ENCODE measurements around the gene EPC1. TPM values are rescaled to one million over a fixed set of nuclear protein-coding genes. Genes with fewer than 3 reads are reported as not detected.
"Not testable (repeated sequence)": the region's sequence is repeated elsewhere in the genome, so short reads cannot be mapped to it uniquely, and the experiment has no call there.

The EPC1 gene
- total and polyA plus RNA-seq, 9 of the 15 experiments (the other 6 are each of a cell fraction or from before 2014, with no cell fraction given), result 7.0 to 43.6 (median 16.1) TPM

DNA sequence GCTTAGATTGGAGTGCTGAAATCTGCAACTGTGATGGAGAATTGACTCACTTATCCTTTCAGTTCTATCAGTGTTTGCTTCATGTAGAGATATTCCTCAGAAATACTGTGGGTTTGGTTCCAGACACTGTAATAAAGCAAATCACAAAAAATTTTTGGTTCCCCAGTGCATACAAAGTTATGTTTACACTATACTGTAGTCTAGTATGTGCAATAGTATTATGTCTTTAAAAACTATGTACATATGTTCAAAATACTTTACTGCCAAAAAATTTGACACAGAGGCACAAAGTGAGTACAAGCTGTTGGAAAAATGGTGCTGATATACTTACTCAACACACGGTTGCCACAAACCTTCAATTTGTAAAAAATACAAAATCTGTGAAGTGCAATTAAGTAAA, 112.5 kb downstream of the EPC1 start (continued):
- TF ChIP-seq, protein P1, sequence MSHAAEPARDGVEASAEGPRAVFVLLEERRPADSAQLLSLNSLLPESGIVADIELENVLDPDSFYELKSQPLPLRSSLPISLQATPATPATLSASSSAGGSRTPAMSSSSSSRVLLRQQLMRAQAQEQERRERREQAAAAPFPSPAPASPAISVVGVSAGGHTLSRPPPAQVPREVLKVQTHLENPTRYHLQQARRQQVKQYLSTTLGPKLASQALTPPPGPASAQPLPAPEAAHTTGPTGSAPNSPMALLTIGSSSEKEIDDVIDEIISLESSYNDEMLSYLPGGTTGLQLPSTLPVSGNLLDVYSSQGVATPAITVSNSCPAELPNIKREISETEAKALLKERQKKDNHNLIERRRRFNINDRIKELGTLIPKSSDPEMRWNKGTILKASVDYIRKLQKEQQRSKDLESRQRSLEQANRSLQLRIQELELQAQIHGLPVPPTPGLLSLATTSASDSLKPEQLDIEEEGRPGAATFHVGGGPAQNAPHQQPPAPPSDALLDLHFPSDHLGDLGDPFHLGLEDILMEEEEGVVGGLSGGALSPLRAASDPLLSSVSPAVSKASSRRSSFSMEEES (CRISPR knock-in tag; IDR thresholded peaks at IDR 0.05), result no peak
- TF ChIP-seq ZNF780A (CRISPR knock-in tag; IDR thresholded peaks at IDR 0.05) (no peak), OTX1 (CRISPR knock-in tag; IDR thresholded peaks at IDR 0.05) (no peak), PCBP2 (IDR thresholded peaks at IDR 0.05; ENCODE audit: low read depth, low read length, poor library complexity, severe bottlenecking) (no peak), NR2F6 (CRISPR knock-in tag; IDR thresholded peaks at IDR 0.05) (no peak), MEF2A (IDR thresholded peaks at IDR 0.05; ENCODE audit: control insufficient read depth, low read depth, low read length) (no peak), MCM5 (IDR thresholded peaks at IDR 0.05; ENCODE audit: low read depth) (no peak), ZNF785 (CRISPR knock-in tag; IDR thresholded peaks at IDR 0.05) (no peak)
- TF ChIP-seq, protein P2, sequence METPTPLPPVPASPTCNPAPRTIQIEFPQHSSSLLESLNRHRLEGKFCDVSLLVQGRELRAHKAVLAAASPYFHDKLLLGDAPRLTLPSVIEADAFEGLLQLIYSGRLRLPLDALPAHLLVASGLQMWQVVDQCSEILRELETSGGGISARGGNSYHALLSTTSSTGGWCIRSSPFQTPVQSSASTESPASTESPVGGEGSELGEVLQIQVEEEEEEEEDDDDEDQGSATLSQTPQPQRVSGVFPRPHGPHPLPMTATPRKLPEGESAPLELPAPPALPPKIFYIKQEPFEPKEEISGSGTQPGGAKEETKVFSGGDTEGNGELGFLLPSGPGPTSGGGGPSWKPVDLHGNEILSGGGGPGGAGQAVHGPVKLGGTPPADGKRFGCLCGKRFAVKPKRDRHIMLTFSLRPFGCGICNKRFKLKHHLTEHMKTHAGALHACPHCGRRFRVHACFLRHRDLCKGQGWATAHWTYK (CRISPR knock-in tag; IDR thresholded peaks at IDR 0.05), result no peak
- TF ChIP-seq, protein P3, sequence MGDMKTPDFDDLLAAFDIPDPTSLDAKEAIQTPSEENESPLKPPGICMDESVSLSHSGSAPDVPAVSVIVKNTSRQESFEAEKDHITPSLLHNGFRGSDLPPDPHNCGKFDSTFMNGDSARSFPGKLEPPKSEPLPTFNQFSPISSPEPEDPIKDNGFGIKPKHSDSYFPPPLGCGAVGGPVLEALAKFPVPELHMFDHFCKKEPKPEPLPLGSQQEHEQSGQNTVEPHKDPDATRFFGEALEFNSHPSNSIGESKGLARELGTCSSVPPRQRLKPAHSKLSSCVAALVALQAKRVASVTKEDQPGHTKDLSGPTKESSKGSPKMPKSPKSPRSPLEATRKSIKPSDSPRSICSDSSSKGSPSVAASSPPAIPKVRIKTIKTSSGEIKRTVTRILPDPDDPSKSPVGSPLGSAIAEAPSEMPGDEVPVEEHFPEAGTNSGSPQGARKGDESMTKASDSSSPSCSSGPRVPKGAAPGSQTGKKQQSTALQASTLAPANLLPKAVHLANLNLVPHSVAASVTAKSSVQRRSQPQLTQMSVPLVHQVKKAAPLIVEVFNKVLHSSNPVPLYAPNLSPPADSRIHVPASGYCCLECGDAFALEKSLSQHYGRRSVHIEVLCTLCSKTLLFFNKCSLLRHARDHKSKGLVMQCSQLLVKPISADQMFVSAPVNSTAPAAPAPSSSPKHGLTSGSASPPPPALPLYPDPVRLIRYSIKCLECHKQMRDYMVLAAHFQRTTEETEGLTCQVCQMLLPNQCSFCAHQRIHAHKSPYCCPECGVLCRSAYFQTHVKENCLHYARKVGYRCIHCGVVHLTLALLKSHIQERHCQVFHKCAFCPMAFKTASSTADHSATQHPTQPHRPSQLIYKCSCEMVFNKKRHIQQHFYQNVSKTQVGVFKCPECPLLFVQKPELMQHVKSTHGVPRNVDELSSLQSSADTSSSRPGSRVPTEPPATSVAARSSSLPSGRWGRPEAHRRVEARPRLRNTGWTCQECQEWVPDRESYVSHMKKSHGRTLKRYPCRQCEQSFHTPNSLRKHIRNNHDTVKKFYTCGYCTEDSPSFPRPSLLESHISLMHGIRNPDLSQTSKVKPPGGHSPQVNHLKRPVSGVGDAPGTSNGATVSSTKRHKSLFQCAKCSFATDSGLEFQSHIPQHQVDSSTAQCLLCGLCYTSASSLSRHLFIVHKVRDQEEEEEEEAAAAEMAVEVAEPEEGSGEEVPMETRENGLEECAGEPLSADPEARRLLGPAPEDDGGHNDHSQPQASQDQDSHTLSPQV (IDR thresholded peaks at IDR 0.05), result no peak

DNA sequence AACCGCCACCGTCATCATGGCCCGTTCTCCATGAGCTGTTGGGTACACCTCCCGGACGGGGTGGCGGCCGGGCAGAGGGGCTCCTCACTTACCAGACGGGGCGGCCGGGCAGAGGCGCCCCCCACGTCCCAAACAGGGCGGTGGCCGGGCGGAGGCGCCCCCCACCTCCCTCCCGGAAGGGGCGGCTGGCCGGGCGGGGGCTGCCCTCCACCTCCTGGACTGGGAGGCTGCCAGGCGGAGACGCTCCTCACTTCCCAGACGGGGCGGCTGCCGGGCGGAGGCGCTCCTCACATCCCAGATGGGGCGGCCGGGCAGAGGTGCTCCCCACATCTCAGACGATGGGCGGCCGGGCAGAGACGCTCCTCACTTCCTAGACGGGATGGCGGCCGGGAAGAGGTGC, 113.6 kb downstream of the EPC1 start:
- H3K9me1 ChIP-seq (ENCODE audit: control insufficient read depth, insufficient read depth, low read length); intact Hi-C loops (cut with micrococcal nuclease); H3K4me2 ChIP-seq (ENCODE audit: insufficient read depth, low read length); H3K36me3 ChIP-seq (ENCODE audit: control insufficient read depth, insufficient read depth, low read length); ATAC-seq; FAIRE-seq; POLR2A ChIA-PET; BruUV-seq (replicated peaks); in situ Hi-C loops (cut with MboI); H3K9me3 ChIP-seq (replicated peaks; ENCODE audit: control insufficient read depth, insufficient read depth, low read depth, low read length); H3K79me2 ChIP-seq (ENCODE audit: control insufficient read depth, insufficient read depth, low read length); H3K27ac ChIP-seq (ENCODE audit: extremely low read depth, low read depth, low read length); H4K20me1 ChIP-seq (replicated peaks; ENCODE audit: control insufficient read depth, insufficient read depth, low read length); DNase-seq (ENCODE audit: extremely low read depth in 1 of 4, low spot score in 3 of 4); H3K9ac ChIP-seq (ENCODE audit: insufficient read depth in 1 of 2, low read depth in 2 of 2, low read length in 2 of 2); CTCF ChIA-PET (ENCODE audit: low intra/inter-chr PET ratio); H3K4me3 ChIP-seq; H3K27me3 ChIP-seq (ENCODE audit: control insufficient read depth in 2 of 2, insufficient read depth in 2 of 2, low read length in 2 of 2); H3K4me1 ChIP-seq (replicated peaks in 1 of 2; ENCODE audit: control insufficient read depth in 2 of 2, insufficient read depth in 2 of 2, low read length in 2 of 2); H2AFZ ChIP-seq (ENCODE audit: low read depth, low read length): not testable (repeated sequence)
- 41% methylated on average over 7 of the region's 36 CpGs for WGBS (ENCODE audit: insufficient coverage, low coverage, missing lambda C conversion rate)

Data from K562 (cell line).